GM21576 (cell line): Measurements from ENCODE around the gene SERP2.
"Not testable (repeated sequence)": the region's sequence is repeated elsewhere in the genome, so short reads cannot be mapped to it uniquely, and the experiment has no call there.

Experiments used
- ATAC-seq: cut with Tn5 transposase; IDR thresholded peaks from one replicate; pipeline ENCODE4 v1.9.1; 2021; ENCODE audit warnings: mild to moderate bottlenecking, moderate library complexity; ENCODE audit not compliant: unreplicated experiment

Gene SERP2

DNA sequence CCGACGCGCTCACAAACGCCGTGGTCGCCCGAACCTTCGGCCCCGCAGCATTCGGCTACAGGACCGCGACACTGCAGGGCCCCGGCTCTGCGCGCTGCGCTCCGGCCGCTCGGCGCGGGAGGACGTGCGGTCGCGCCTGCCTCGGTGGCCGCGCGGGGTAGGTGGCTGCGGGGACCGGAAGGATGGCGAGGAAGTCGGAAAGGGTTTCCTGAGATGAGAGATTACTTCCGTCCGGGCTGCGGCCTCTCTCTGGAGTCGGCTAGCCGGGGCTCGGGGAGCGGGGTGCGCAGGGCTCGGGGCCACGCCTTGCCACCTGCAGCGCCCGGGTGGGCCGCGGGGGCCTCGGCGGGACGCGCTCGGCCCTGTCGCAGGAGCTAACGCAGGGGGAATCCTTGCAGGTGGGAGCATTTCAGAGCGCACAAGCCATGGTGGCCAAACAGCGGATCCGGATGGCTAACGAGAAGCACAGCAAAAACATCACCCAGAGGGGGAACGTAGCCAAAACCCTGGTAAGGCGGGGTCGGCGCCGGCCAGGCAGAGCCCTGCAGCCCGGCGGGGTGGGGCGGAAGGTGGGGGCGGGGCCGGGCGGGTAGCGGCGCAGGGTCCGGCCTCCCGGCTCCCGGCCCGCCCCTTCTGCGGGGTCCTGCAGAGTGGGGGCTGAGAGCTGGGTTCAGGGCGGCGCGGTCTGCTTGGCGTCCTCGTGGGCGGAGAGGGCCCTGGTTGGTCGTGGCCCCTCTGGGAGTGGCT lies at the start of gene SERP2:
Gene SERP2, plus strand, starts transcription at position 224 of the 747 bp plus-strand sequence. Its CDS starts 202 bp downstream, at position 426.
- ATAC-seq = no peak

DNA sequence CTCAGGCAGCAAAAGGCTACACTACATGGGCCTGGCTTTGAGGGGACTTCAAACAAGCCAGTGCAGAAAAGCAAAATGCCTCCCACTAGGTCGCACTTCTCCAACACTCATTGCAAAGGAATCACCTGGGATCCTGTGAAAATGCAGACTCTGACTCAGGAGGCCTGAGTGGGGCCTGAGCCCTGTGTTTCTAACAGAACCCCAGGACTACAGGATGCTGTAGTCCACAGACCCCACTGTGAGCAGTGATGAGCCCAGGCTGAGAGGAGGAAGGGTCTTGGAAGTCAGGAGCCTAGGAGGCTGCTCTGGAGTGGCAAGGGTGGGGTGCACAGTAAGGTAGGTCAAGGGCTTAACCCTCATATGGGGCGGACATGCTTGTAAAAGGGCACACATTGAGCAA lies 46.7 kb upstream of the SERP2 start:
- ATAC-seq = no peak

GRCh38 chr13:44329041-44329440 lies 44.6 kb upstream of the SERP2 start:
- not testable (repeated sequence) for ATAC-seq

GRCh38 chr13:44329909-44330545 lies 43.6 kb upstream of the SERP2 start:
- ATAC-seq = no peak

GRCh38 chr13:44331446-44331845 lies 42.2 kb upstream of the SERP2 start:
- no peak for ATAC-seq

DNA sequence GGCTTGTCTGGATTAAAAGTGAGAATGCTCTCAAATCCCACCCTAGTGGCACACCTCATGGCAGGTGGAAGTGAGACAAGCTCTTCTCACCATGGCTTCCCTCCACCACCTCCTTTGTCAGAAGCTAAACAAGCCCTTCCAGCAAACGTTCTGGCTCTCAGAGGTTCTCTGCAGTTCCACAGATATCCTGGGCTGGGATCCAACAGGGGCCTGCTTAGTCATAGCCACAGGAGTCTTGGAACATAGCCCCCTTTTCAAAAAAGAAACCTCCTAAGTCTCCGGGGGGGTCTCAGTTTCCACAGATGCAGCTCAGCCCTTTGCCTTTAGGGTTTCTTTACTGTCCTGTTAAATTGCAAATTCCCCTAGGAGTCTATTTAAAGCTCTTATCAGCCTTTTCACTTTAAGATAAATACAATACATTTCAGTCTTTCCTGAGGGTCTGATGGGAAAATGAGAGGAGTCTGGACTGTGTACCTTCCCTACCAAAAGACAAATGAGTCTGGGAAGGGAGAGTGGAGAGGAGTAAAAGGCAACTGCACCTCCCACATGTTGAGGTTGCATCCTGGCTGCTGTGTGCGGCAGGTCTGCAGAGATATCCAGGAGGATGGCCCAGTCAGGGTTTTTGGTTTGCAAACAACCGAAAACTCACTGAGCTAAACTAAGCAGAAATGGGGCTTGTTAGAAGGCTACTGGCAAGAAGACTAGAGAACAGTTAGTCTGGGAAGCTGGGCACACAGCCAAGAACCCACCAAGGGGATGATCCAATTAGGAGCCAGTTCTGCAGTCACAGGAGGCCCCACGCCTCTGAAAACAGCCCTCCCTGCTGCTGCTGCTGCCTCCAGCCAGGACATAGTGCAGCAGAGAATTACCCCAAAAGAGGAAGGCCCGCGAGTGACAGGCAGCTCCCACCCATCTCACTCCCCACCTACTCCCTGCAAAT lies 41.4 kb upstream of the SERP2 start:
- no peak for ATAC-seq

DNA sequence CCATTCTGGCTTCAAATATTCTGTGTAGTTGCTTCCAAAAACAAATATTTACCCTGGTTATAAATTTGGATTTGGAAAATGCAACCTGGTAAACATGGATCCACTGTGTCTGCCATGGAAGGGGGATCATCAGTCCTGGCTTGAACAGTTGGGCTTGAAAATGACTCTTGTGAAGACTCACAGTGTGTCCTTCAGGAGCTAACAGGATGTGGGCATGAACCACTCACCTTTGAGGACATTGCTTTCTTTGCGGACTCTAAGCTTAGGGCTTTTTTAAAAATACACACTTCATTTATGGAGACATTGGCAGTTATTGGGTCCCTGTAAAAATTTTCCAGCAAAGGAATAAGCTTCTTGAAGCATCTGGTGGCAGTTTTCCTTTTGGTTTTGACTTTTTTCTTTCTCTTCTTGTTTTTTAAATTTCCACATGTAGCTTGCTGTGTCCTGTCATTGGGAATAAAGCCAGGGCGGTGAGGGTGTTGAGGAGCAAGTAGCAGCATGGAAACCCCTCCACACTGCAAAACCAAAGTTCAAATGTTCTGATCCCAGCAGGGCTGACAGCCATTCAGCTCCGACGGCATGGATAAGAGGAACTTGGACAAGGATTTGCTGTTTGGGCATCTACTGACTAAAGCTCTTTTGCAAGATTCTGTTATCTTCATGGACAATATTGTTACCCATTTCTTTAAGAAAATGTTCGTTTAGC lies 39.5 kb upstream of the SERP2 start:
- ATAC-seq = no peak

DNA sequence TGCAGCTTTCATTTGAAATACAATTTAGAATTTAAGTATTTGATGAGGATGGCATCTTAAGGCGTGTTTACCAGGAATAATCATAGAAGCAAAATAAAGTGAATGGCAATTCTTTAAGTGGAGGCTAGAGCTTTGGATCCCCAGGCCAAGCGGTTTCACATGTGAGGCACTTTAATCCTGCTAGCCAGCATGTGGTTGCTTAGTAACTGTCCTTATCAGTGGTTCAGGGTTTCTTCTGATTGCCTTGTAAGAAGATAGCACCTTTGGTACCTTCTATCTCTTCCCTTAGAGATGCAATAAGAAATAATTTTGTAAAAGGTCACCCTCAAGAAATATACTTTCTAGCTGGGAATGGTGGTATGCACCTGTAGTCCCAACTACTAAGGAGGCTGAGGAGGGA lies 38.9 kb upstream of the SERP2 start:
- no peak for ATAC-seq

DNA sequence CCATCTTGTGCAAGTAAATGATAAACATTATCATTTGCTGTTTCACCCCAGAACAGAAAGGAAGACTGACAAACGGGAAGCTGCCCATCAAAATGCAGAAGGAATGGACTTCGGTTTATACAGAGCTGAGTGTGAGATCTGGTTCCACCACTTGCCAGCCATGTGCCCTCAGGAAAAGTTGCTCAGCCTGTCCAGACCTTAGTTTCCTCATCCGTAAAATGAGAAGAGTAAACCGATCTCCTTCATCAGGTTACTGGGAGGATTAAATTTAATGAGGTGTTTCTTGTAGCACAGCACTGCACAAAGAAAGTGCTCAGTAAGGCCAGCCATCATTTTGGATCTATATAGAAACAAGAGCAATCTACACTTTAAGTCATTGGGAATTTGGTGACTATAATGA lies 36.7 kb upstream of the SERP2 start:
- no peak for ATAC-seq

- ATAC-seq = no peak
Measured at GRCh38 chr13:44337581-44337980, 36.0 kb upstream of the SERP2 start.

- ATAC-seq = no peak
Measured at GRCh38 chr13:44340508-44340907, 33.1 kb upstream of the SERP2 start.

- ATAC-seq = no peak
Measured at GRCh38 chr13:44342741-44343140, 30.9 kb upstream of the SERP2 start.

GRCh38 chr13:44346534-44346933 lies 27.1 kb upstream of the SERP2 start:
- no peak for ATAC-seq

GRCh38 chr13:44347301-44347700 lies 26.3 kb upstream of the SERP2 start:
- no peak for ATAC-seq

DNA sequence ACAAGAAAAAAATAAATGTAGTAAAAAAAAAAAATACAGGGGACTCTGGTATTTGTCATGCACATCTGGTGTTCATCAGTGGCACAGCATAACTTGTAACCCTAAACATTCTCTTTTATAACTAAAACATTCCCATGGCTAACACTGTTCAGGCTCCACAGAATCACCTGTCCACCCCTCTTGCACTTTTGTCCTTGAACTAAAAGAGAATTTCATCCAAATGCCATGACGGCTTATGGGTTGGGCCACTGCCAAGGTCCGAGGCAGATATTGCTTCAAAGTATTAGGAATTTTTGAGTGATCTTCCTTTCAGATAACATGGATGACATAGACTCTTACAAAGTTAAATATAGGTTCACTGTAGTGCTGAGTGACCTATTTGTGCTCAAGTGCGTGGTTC lies 25.7 kb upstream of the SERP2 start:
- ATAC-seq = no peak

DNA sequence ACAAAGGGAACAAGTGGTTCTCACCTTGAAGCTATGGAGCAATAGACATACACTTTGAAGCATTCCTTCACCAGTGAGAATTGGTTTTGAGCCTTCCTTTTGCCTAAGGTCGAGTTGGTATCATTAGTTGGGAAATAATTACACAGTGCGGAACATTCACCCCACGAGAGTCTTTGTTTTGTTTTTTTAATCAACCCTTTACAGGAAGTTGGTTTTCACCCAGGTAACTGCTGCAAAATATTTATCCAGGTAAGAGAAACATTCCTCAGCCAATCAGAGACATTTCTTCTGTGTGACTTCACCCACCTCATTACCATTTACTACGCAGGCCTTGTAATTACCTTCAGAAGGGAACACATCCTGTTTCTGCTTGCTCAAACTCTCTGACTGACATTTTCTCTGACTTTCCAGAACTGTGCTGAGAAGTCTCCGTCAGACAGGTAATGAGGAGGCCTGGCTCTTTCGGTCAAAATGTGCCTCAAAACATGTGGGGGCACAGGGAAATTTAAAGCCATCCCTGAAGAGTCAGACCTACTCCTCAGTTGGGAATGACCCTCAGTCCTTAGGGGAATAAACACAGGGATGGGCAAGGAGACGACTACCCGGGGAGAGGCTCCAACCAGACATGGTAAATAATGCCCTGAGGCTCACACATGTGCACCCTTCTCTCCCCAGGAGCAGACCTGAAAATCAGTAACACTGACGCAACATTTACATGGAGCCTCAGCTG lies 22.7 kb upstream of the SERP2 start:
- ATAC-seq = no peak

DNA sequence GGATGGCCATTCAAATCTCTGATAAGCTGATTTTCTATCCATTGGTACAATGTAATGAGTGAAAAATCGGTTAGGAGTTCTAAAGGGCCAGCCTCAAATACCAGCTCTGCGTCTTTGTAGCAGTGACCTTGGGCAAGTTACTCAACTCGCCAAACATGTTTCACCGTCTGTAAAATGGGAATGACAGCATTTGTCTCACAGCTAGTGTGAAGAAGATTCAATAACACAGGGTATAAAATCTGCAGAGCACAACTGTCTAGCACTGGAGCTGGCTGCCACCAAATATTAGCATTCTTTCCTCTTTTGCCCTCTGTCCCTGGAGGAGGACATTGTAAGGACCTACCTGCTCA lies 22.1 kb upstream of the SERP2 start:
- ATAC-seq = no peak

DNA sequence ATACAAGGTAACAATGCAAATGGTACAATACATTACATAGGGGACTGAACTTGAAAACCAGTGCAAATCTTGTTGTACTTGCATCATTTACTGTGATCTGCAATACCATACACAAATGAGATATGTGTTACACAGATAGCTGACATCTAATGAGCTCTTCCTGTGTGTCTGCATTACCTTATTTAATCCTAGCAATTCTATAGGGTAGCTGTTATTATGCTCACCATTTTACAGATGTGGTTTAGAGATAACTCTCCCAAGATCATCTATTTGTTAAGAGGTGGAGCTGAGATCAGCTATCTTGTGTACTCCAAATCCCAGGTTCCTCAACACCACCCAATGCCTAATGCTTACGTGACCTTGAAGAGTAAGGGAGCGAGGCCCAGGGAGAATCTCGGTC lies 21.4 kb upstream of the SERP2 start:
- no peak for ATAC-seq

DNA sequence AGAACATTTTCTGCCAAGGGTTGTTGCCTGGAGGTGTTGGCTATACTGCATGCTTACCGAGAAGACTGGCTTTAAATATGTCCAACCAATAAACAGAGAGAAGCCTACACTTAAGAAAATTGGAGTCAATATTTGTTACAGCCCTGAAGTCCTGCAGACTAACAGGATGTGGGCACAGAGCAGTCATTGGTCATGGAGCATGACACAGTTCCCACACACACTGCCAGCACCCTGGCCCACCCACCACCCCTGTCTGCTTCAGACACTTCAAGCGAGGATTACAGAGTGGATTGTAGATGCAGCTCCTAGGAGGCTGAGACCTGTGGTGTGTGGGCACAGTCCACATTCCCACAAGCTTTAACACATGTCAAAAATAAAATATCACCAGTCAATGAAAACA lies 21.0 kb upstream of the SERP2 start:
- no peak for ATAC-seq

DNA sequence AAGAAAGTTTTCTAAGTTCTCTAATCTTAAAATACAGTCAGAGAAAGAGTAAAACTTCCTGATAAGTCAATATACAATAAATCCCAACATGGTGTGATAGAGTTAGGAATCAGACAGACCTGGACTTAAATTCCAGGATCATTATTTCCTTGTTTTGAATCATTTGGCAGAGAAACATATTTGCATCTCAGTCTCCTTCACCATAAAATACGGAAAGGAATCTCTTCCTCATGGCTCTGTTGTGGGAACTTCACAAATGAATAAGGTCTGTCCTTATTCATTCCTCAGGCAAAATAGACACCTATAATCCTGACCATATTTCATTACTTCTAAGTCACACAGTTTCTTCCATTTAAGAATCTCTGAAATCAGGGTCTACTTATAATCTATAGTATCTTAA lies 19.3 kb upstream of the SERP2 start:
- no peak for ATAC-seq
